Activated naive CD8-positive, alpha-beta T cell treated with anti-CD3 and anti-CD28 coated beads for 36 hours (primary cell): ENCODE measurements around the gene PIM3. TPM values are rescaled to one million over a fixed set of nuclear protein-coding genes. Genes with fewer than 3 reads are reported as not detected.

Experiments used
- DNase-seq: peaks from one replicate; pipeline ENCODE4 v3.0.0; 2021
- H3K27ac Mint-ChIP-seq: one replicate; pipeline ENCODE4 v1.8.0; 2022; ENCODE audit warnings: mild to moderate bottlenecking, moderate library complexity, mixed read lengths
- H3K27me3 Mint-ChIP-seq: one replicate; pipeline ENCODE4 v1.8.0; 2022; ENCODE audit warnings: mild to moderate bottlenecking, mixed read lengths
- H3K36me3 Mint-ChIP-seq: one replicate; pipeline ENCODE4 v1.8.0; 2021; ENCODE audit warnings: mild to moderate bottlenecking, mixed read lengths
- H3K4me1 Mint-ChIP-seq: one replicate; pipeline ENCODE4 v1.8.0; 2021; ENCODE audit warnings: mixed read lengths
- H3K4me3 Mint-ChIP-seq: one replicate; pipeline ENCODE4 v1.8.0; 2022; ENCODE audit warnings: mild to moderate bottlenecking, moderate library complexity, mixed read lengths
- H3K9me3 Mint-ChIP-seq: one replicate; pipeline ENCODE4 v1.8.0; 2022; ENCODE audit warnings: mixed read lengths
- total RNA-seq, 2 experiments: library from RNA; stranded (reverse); gene quantifications; one replicate each; pipeline ENCODE4 v1.2.3, GENCODE V29; 2021

The PIM3 gene
- total RNA-seq = 100 to 1,000 TPM; 134 to 137 TPM

DNA sequence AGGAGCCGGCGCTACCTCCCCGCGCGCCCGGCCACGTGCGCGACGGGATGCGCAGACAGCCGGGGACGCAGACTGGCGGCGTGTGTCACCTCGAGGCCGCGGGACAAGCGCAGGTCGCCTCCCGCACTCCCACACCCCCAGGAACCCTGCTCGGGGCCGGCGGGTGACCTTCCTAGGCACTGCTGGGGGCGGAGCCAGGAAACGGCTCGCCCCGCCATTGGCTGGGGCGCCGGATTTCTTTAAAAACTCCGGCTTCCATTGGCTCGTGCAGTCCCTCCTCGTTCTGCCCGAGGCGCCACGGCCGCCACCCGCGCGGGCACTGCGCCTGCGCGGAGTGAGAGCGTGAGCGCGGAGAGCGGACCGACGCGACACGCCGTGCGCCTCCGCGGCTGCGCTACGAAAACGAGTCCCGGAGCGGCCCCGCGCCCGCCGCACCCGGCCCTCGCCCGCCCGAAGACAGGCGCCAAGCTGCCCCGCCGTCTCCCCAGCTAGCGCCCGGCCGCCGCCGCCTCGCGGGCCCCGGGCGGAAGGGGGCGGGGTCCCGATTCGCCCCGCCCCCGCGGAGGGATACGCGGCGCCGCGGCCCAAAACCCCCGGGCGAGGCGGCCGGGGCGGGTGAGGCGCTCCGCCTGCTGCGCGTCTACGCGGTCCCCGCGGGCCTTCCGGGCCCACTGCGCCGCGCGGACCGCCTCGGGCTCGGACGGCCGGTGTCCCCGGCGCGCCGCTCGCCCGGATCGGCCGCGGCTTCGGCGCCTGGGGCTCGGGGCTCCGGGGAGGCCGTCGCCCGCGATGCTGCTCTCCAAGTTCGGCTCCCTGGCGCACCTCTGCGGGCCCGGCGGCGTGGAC lies at the start of gene PIM3:
Gene PIM3 (plus strand): TSS at position 614 of the 846 bp plus-strand sequence. CDS start 176 bp downstream, at position 790.
- peak within 1 kb of the TSS; percentile 95 for H3K27ac Mint-ChIP-seq
- no peaks in the 10 kb centered on the region for H3K27me3 Mint-ChIP-seq
- H3K36me3 Mint-ChIP-seq = peaks cover 33% of the 10 kb centered on the region
- H3K9me3 Mint-ChIP-seq = no peaks in the 10 kb centered on the region
- peak within 1 kb of the TSS; percentile 92 for H3K4me3 Mint-ChIP-seq
- H3K4me1 Mint-ChIP-seq = peaks cover 22% of the 10 kb centered on the region
- peak; percentile 96 for DNase-seq

DNA sequence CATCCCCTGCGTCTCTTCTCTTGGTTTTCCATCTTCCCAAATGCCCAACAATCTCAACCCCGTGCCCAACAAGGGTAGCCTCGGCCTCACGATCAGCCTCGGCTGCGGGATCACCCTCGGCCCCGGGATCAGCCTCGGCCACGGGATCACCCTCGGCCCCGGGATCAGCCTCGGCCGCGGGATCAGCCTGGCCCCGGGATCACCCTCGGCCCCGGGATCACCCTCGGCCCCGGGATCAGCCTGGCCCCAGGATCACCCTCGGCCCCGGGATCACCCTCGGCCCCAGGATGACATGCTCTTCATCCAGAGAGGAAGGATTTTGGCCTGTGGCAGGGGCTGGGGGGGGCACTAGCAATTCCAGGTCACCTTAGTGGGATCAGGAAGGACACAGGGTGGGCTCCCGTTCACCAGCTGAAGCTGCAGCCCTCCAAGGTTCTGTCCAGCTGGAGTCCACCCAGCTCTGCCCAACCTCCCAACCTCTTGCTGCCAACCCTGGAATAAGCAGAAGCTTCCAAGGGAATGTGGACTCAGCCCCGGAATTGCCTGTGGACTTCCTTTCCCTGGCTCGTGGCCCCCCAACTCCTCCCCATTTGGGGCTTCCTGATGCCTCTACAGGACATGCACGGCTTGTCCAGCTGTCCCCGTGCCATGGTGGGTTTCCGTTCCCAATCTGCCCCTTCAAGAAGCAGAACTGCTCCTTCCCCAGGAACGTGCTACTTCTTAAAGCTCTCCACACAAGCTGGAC lies 48.5 kb upstream of the PIM3 start:
- Mint-ChIP-seq H3K36me3 (peaks cover 6% of the 10 kb centered on the region), H3K27ac (no peak overlapping the region)

DNA sequence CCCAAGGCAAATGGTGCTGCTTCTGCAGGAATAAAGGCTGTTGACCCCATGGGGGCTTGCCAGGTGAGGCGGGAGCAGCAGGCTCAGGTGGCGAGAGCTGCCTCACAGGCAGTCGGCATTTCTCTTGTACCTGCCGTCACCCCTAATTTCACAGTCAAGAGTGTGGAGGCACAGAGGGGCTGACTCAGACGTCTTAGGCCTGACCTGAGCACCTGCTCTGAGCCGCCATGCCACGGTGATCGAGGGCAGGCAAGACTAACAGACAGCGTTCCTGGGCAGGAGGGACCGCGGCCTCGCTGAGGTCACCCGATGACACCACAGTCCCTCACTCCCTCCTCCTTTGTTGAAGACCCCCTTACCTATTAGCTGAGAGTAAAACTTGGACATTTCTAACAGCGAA lies 47.5 kb upstream of the PIM3 start:
- H3K4me3 Mint-ChIP-seq = no peak overlapping the region
- no peak overlapping the region for H3K27ac Mint-ChIP-seq
- no peak for DNase-seq
- peaks cover 5% of the 10 kb centered on the region for H3K36me3 Mint-ChIP-seq
- no peaks in the 10 kb centered on the region for H3K27me3 Mint-ChIP-seq
- no peaks in the 10 kb centered on the region for H3K9me3 Mint-ChIP-seq
- peaks cover 11% of the 10 kb centered on the region for H3K4me1 Mint-ChIP-seq

More for the DNA sequence above, 48.5 kb upstream of the PIM3 start:
- H3K4me1 Mint-ChIP-seq = peaks cover 8% of the 10 kb centered on the region
- H3K4me3 Mint-ChIP-seq = no peak overlapping the region
- no peaks in the 10 kb centered on the region for H3K9me3 Mint-ChIP-seq
- DNase-seq = no peak
- H3K27me3 Mint-ChIP-seq = no peaks in the 10 kb centered on the region

DNA sequence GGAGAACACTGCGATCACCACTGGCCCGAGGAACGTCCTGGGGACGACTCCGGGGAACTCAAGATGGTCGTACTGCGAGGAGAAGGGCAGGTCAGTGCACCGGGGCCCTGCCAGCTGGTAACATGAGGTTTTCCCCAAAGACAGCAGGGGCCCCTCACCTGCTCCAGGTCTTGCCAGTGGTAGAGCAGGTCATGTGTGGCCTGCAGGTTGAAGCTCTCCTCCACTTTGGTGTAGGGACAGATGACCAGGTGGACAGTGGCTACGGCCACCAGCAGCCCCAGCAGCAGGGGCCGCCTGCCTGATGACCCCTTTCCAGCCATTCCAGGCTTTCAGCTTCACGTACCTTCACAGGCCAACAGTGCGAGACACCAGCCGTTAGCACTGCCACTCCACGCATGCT lies 47.1 kb upstream of the PIM3 start:
- peaks cover 11% of the 10 kb centered on the region for H3K4me1 Mint-ChIP-seq
- DNase-seq = no peak
- peaks cover 4% of the 10 kb centered on the region for H3K36me3 Mint-ChIP-seq
- no peaks in the 10 kb centered on the region for H3K9me3 Mint-ChIP-seq
- H3K27me3 Mint-ChIP-seq = no peaks in the 10 kb centered on the region
- no peak overlapping the region for H3K4me3 Mint-ChIP-seq
- no peak overlapping the region for H3K27ac Mint-ChIP-seq

DNA sequence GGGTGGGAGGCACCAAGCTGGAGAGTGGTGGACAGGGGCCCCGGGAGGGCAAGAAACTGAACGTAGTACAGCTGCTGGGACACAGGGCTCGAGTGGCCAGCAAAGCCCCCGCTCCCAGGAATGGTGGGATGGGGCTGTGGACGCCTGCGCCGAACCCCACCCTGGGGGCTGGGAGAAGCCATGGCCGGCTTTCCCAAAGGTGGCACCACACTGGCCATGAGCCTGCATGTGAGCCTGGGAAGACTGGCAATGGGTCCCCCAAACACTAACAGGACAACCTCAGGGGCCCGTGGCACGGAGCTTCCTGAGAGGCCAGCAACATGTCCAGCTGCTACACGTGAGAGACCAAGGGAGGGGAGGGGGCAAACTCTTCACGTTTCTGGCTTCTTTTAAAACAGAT lies 46.3 kb upstream of the PIM3 start:
- Mint-ChIP-seq H3K4me3 (no peak overlapping the region), H3K4me1 (peaks cover 11% of the 10 kb centered on the region), H3K9me3 (no peaks in the 10 kb centered on the region), H3K27ac (no peak overlapping the region), H3K36me3 (peaks cover 2% of the 10 kb centered on the region), H3K27me3 (no peaks in the 10 kb centered on the region)
- DNase-seq = no peak

DNA sequence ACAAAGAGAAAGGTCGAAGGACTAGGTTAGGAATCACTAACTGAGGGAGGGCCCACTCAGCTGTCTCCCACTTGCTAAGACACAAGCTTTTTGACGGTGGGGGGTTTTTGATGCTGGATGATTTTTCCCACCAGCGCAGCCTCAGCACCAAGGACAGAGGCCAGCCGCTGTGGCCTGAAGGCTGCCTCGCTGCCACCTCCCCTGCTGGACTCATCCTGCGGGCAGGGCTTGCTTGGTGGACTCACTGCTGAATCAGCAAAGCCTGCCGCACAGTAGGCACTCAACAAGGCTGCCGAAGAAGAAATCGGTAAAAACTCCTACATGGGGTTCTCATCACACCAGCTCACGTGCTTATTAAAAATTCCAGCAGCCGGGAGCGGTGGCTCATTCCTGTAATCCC lies 45.0 kb upstream of the PIM3 start:
- H3K9me3 Mint-ChIP-seq = no peaks in the 10 kb centered on the region
- no peaks in the 10 kb centered on the region for H3K27me3 Mint-ChIP-seq
- no peak overlapping the region for H3K4me3 Mint-ChIP-seq
- peaks cover 16% of the 10 kb centered on the region for H3K4me1 Mint-ChIP-seq
- H3K27ac Mint-ChIP-seq = no peak overlapping the region
- DNase-seq = no peak
- H3K36me3 Mint-ChIP-seq = peaks cover 4% of the 10 kb centered on the region

DNA sequence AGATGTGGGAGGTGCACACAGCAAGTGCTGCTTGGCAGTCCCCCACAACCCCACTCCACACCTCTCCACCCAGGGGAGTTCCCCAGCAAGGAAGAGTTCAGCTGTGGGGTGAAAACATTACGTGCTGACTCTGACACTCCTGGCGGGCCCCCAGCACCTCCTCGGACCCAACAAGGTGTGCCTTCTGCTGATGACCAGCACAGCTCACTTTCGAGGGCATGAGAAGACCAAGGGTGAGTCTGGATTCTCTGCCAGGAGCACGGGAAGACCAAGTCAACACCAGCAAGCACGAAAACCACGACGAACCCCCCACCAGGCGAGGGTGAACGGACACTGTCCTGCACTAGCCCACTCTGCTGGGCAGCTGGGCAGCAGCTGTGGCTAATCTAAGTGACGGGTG lies 43.7 kb upstream of the PIM3 start:
- DNase-seq = no peak
- peaks cover 17% of the 10 kb centered on the region for H3K4me1 Mint-ChIP-seq
- H3K36me3 Mint-ChIP-seq = peaks cover 4% of the 10 kb centered on the region
- H3K9me3 Mint-ChIP-seq = no peaks in the 10 kb centered on the region
- H3K27me3 Mint-ChIP-seq = no peaks in the 10 kb centered on the region
- H3K27ac Mint-ChIP-seq = no peak overlapping the region
- H3K4me3 Mint-ChIP-seq = peak overlapping the region; percentile 88

DNA sequence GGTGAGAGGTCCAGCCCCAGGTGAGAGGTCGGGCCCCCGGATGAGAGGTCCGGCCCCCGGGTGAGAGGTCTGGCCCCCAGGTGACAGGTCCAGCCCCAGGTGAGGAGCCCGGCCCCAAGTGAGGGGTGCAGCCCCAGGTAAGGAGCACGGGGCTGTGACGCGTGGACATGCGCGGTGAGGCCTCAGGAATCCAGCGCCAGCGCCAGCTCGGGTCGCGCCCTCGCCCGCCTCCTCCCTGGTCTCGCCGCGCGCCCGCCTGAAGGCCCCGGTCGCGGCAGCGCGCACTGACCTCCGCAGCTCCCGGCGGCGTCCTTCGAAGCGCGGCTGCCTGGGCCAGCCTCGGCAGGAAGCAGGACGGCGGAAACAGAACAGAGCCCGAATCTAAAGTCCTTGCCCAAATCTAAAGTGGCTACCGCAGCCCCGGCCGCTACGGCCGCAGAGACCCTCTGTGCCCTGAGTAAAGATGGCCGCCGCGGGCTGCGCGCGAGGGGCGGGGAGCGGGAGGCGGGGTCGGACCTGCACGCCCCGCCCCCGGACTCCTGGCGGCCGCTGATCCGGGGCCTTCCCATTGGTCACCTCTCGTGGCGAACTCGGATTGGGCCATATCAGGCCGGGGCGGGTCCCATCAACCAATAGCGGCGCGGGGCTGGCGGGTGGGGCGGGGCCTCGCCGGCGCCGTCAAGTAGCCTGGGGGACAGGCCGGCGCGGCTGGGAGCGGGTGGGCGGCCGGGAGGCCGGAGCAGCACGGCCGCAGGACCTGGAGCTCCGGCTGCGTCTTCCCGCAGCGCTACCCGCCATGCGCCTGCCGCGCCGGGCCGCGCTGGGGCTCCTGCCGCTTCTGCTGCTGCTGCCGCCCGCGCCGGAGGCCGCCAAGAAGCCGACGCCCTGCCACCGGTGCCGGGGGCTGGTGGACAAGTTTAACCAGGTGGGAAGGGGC lies 42.3 kb upstream of the PIM3 start, which contains the start of the genes ALG12 and CRELD2:
Gene ALG12 (minus strand): TSS at position 465 of the 937 bp plus-strand sequence. CDS start 4,673 bp downstream, outside the sequence.
Gene CRELD2 (plus strand): TSS at position 661 of the 937 bp plus-strand sequence. CDS start 136 bp downstream, at position 797.
- Mint-ChIP-seq H3K9me3 (no peaks in the 10 kb centered on the region), H3K27me3 (no peaks in the 10 kb centered on the region), H3K27ac (peak within 1 kb of the TSS; percentile 83), H3K4me3 (peak within 1 kb of the TSS; percentile 88), H3K4me1 (peaks cover 18% of the 10 kb centered on the region), H3K36me3 (peaks cover 2% of the 10 kb centered on the region)
- DNase-seq = peak; percentile 98

DNA sequence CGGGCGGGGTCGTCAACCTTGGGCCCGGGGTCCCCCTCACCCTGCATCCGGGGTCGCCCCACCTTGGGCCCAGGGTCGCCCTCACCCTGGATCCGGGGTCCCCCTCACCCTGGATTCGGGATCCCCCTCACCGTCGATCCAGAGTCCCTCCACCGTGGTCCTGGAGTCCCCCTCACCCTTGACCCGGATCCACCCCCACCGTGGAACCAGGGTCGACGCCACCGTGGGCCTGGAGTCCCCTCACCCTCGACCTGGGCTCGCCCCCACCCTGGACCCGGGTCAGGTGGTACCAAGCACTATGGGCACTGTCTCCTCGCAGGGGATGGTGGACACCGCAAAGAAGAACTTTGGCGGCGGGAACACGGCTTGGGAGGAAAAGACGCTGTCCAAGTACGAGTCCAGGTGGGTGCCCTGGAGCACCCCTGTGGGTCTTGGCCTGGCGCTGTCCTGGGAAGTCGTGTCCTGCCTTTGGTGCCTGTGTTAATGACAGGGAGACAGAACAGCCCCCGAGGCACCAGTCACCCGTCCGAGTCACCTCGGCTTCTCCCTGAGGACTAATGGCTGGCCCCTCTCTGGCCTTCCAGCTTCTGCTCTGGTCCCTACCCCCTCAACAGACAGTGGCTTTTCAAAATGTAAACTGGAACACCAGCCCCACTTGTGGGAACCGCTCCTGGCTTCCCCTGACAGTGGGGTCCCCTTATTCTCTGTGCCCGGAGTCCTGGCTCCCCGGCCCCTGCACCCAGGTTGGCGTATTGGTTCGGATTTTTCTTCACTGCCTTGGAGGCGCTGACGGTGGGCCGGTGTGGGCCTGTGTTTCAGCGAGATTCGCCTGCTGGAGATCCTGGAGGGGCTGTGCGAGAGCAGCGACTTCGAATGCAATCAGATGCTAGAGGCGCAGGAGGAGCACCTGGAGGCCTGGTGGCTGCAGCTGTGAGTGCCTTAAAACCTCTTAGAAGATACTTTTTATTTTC lies 41.4 kb upstream of the PIM3 start:
- DNase-seq = no peak
- Mint-ChIP-seq H3K4me3 (peak overlapping the region; percentile 52), H3K27me3 (no peaks in the 10 kb centered on the region), H3K36me3 (peaks cover 5% of the 10 kb centered on the region), H3K27ac (no peak overlapping the region), H3K9me3 (no peaks in the 10 kb centered on the region), H3K4me1 (peaks cover 22% of the 10 kb centered on the region)

DNA sequence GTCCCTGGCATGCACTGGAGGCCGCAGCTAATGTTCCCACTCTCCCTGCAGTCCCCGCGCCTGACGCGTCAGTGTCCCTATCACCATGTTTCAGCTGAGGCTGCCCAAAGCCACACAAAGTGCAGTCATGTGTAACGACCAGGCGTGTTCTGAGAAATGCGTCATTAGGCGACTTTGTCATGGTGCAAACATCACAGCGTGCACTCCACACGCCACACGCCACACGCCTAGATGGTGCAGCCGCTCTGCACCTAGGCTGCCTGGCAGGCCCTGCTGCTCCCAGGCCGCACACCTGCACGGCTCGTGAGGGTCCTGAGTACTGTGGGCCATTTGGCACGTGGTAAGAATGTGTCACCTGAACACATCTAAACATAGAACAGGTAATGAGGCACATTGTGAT lies 39.7 kb upstream of the PIM3 start:
- no peak overlapping the region for H3K27ac Mint-ChIP-seq

DNA sequence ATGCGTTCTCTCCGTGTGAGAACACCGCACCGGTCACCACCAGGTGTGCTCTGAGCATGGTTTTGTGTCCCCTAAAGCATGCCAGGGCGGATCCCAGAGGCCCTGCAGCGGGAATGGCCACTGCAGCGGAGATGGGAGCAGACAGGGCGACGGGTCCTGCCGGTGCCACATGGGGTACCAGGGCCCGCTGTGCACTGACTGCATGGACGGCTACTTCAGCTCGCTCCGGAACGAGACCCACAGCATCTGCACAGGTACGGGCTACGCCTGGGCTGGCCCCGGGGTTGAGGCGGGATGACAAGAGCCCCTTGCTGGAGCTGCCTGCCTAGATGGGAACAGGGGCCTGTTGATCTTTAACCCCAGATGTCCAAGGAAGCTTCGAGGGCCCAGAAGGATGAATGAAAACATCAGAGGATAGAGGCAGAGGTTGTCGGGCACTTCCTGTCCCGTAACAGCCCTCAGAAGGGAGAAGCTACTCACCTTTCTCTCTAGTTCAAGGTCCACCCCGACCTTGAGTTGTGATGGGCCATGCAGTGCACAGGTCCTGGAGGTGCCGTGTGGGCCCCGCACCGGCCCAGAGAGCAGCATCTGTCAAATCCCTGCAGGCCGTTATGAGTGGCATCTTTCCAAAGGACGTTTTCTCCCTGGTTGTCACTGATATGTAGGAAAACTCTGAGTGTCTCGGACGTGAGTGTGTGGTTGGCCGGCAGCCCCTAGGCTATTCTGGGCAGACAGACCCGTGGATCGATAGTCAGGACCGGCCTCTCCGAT lies 38.9 kb upstream of the PIM3 start:
- DNase-seq = no peak
- H3K4me3 Mint-ChIP-seq = no peak overlapping the region
- H3K4me1 Mint-ChIP-seq = peaks cover 30% of the 10 kb centered on the region
- H3K9me3 Mint-ChIP-seq = no peaks in the 10 kb centered on the region
- no peak overlapping the region for H3K27ac Mint-ChIP-seq
- no peaks in the 10 kb centered on the region for H3K27me3 Mint-ChIP-seq
- peaks cover 14% of the 10 kb centered on the region for H3K36me3 Mint-ChIP-seq

More for the DNA sequence above, 39.7 kb upstream of the PIM3 start:
- DNase-seq = no peak
- H3K27me3 Mint-ChIP-seq = no peaks in the 10 kb centered on the region
- H3K4me1 Mint-ChIP-seq = peaks cover 29% of the 10 kb centered on the region
- H3K36me3 Mint-ChIP-seq = peaks cover 12% of the 10 kb centered on the region
- no peak overlapping the region for H3K4me3 Mint-ChIP-seq
- no peaks in the 10 kb centered on the region for H3K9me3 Mint-ChIP-seq

DNA sequence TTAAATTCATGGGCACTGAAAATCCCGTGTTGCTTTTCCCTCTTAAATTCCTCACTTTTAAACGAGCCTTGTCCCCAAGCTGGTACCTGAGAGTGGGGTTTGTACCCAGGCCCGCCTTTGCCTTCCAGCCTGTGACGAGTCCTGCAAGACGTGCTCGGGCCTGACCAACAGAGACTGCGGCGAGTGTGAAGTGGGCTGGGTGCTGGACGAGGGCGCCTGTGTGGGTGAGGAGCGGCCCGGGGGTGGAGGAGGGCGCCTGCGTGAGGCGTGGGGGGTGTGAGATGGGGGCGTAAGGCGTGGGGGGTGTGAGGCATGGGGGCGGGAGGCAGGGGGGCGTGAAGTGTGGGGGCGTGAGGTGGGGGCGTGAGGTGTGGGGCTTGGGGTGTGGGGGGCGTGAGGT lies 38.1 kb upstream of the PIM3 start:
- no peaks in the 10 kb centered on the region for H3K9me3 Mint-ChIP-seq

DNA sequence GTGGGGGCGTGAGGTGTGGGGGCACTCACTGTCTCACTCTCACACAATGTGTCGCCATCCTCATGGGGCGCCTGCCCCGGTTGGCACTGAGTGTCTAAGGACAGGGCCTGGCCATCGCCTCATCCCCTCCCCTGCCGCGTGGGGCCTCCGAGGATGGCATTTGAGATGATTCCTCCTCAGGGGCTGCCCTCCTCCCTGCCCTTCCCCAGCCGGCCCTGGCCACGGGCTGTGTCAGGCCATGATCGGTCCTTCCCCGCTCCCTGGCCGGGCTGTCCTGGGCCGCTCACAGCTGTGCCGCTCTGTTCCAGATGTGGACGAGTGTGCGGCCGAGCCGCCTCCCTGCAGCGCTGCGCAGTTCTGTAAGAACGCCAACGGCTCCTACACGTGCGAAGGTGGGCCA lies 37.6 kb upstream of the PIM3 start:
- Mint-ChIP-seq H3K36me3 (peaks cover 19% of the 10 kb centered on the region), H3K4me1 (peaks cover 28% of the 10 kb centered on the region), H3K4me3 (no peak overlapping the region), H3K27ac (no peak overlapping the region), H3K9me3 (no peaks in the 10 kb centered on the region), H3K27me3 (no peaks in the 10 kb centered on the region)
- DNase-seq = no peak

More for the DNA sequence above, 38.1 kb upstream of the PIM3 start:
- H3K4me3 Mint-ChIP-seq = no peak overlapping the region
- no peak for DNase-seq
- no peaks in the 10 kb centered on the region for H3K27me3 Mint-ChIP-seq
- peaks cover 28% of the 10 kb centered on the region for H3K4me1 Mint-ChIP-seq
- no peak overlapping the region for H3K27ac Mint-ChIP-seq
- peaks cover 19% of the 10 kb centered on the region for H3K36me3 Mint-ChIP-seq
